Measurements from ENCODE around the gene ANKRD55.
"Not testable (repeated sequence)": the region's sequence is repeated elsewhere in the genome, so short reads cannot be mapped to it uniquely, and the experiment has no call there.

ANKRD55 gene

DNA sequence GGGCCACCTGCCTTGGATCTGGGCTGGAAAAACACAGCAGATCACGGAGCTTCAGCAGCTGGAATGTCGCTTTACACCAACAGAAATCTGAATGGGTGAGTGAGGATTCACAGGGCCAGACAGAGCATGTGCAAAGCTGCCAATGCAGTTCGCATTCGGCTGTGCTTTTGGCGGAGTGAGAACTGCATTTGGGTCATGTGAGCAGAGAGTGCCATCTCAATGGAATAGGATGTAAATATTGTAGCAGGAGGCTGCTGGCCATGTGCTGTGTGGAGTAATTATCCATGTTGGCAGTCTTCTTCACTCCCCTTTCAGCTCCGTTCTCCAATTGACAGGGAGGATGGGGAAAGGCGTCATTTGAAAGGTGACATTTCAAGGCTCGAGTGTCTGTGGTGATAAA is at the start of gene ANKRD55:
ANKRD55 (minus strand) TSS at position 101 of the 400 bp plus-strand sequence. CDS start 417 bp downstream, outside the sequence.
- DNase-seq, result no peak

DNA sequence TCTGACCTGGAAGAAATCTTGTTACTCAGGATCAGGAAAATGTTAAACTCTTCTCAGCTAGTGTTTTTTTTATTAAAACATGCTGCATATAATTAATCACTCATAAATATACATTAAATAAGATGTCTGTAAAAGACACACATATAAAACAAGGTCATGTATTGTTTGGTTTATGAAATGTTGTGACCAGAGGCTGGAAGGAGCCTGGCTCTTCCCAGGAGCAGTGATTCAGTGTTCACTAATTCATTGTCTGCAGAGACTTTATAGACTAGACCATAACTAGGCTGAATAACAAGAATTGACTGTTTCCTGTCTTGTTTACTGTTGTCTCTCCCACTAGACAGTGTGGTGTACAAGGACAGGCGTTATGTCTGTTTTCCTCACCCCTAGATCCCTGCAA is 49.1 kb upstream of the ANKRD55 start:
- DNase-seq, result no peak

DNA sequence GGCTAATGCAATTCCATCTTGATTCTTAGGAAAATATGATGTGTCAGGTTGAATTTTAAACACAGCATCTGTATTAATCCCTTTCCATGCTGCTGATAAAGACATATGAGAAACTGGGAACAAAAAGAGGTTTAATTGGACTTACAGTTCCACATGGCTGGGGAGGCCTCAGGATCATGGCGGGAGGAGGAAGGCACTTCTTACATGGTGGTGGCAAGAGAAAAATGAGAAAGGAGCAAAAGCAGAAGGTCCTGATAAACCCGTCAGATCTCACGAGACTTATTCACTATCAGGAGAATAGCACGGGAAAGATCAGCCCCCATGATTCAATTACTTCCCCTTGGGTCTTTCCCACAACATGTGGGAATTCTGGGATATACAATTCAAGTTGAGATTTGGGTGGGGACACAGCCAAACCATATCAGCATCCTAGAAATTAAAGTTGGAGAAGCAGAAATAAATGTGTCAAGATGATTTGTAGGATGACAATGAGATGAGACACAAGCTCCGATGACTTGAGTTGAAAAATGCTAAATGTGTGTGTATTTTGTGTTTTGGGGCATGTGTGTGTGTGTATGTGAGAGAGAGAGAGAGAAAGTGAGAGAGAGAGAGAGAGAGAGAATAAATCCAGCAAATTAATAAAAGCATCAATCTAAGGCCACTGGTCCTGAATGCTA is 48.5 kb upstream of the ANKRD55 start:
- no peak for DNase-seq

DNA sequence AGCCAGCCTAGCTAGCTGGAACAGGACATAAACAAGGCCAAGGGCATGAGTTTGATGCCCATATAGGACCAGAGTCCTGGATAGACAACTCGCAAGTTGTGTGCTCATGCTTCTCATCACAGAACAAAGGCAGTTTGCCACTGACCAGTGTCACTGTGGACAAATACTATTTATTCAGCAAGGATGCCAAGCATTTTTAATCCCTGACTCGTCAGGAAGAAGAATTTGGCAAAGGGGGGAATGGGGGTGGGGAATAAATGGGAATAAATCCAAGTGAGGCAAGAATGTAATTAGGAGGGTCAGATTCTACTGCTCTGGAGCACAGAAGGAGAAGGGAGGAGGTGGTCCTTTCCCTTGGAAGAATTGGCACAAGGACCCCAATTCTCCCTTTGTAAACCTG is 46.8 kb upstream of the ANKRD55 start:
- DNase-seq, result no peak

DNA sequence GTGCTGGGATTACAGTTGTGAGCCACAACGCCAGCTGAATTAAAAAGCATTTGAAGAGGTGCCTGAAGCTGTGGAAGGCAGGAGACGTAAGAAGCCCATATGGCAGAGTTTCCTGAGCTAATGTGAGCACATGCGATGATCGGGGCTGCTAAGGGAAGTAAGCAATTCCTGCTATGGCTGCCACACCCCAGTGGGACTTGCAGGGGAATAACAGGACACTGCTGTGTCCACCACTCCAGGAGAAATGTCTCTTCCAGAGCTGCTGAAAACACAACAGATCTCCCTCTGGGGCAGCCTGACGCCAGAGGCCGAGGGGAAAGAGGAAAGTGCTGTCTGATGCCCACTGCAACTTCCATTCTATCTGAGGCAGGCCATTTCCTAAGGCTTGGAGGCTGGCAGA is 46.2 kb upstream of the ANKRD55 start:
- no peak for DNase-seq

DNA sequence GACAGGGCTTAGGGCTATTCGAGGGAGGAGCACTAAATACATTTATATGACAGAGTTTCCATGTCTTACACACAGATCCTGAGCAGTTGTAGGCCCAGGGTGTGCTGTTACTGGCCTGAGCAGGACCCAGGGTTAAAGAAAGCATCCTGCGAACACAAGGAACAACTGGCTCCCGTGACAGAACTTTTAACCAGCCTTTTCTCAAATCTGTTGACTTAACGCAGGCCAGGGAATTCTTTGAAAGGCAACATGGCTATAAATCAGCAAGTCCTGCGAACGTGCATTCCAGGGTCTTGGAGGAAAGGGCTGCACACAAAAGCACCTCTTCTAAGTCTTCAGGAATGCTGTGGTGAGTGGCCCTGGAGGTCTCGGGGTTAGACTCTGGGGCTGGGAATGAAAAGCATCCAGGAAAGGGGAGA is 45.2 kb upstream of the ANKRD55 start:
- no peak for DNase-seq

DNA sequence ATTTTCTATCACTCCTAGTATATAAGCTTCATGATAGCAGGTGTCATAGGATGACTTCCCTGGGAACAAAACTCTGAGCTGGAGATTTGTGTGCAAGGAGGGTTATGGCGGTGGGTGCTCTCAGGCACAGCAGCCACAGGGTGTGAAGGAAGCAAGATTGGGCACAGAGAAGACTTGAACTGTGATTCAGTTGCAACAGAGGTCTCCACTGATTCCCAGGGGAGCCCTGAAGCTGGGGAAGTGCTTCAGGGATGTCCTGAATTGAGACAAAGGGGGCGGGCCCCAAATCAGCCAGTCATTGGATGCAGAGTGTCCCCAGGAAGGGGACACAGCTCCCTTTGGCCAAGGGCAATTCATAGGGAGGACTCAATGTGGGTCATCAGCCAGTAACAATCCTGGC is 44.4 kb upstream of the ANKRD55 start:
- DNase-seq, result no peak

DNA sequence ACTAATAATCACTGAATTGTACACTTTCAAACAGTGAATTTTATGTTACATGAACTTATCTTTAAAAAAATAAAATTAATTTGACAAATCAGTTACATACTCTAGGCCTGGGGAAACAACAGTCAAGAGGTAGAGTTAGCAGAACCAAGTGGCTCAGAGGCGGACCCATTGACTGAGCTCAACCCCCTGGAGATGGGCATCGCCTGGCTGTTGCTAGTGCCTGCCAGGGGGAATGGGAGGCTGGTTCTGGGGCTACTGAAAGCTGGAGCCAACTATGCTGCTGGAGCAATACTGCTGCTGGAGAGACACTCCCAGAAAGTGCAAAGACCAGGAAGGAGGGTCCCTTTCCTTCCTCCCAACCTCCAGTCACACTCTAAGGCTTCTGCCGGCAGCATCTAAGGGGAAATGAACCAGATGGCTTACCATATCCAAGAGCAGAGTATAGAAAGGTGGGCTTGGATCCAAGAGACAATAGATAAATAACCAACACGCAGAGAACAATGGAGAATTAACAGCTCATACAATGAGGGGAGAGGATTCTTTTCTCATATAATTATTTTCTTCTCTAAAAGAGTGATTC is 40.3 kb upstream of the ANKRD55 start:
- DNase-seq, result no peak

DNA sequence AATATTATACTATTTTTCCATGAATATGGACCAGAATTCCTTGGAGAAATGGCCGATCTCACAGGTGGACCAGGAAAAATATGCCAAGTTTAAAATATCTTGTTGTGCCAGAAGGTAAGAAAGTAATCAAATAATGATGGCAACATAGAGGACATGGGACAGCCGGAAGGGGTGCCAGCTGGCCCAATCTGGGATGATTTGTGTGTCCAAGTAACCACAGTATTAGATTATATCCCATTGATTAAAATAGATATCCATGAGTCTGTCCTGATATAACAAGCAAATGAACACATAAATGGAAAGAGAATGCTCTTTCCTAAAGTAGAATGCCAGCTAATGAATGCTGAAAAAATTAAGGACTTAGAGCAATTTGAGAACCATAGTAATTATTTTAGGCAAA is 39.6 kb upstream of the ANKRD55 start:
- DNase-seq, result no peak

DNA sequence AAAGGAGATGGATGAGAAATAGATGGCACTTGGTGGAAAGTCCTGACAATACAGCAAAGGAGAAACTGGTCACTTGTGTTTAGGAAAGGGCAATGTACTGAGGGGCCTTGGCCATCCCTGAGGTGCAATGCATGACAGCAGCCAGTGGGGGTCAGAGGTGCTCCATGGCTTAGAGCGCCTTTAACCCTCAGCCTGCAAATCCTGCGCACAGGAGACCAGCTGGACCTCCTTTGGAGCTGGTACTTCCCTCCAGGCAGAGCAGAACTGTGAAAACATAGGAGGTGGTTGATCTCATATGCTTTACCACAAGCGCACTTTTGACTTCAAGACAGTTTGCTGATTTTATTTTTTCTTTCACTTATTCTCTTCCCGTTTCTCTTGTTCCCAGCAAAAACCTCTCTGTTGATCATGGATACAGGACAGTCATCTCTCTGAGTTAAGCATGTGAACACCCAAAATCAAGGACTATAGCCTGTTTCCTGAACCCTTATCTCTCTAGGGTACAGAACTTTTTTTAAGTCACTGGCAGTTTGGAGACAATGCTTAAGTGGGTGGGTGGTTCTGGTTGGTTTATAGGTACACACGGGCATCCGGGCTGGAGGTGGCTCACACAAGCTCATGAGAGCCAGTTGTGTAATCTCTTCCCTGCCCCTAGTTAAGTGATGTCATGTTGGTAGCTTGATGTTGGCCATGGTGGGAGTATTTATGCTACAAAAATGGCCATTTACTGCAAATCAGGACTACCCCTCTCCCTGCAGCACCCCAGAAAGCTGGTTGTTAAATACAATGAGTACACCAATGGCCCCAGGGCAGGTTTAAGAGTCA is 37.6 kb upstream of the ANKRD55 start:
- DNase-seq, result peak; percentile 71

DNA sequence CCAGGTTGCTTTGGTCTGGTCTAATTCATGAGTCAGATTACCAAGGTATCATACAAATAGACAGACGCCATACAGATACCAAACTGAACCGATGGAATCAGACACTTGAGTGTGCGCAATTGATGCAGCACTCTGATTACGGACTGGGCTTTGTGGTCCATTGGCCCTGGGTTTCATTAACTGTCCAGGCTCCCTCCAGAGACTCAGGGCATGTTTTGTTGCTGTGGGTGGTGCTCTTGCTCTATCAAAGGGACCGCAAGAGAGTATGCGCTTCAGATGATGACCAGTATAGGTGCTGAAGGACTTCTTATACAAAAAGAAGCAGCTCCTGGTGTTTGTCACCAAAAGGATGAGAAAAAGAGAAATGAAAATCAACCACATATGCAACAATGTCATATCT is 36.9 kb upstream of the ANKRD55 start:
- no peak for DNase-seq

DNA sequence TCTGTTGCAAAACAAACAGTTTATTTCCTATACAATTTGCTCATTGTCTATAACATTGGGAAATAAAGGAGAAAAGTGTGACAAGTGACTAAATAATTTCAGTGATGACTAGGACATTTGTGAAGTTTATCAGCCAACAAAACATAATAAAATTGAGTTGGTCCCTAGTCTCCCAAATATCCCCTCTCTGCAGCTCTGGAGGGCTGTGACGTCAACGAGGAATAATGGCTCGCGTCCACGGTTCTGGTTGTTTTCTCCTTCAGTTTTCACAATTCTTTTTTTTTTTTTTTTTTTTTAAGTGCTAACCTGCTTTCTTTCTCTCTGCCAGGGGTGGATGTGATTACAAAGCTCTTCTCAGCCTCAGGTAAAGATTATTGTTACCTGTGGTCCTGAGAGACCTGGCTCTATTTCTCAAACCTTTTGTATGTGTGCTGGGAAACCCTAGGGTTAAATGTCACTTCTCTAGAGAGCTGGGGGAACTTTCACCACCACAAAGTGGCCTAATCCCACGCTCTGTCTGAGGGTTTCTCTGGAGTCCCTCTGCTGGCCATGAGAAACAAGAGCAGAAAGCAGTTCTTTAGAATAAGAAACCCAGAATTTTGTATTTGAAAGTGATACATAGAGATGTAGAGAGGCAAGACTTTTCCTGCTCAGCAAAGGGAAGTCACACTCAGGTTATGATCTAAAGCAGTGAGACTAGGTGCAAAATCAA is 36.2 kb upstream of the ANKRD55 start:
- DNase-seq, result no peak

DNA sequence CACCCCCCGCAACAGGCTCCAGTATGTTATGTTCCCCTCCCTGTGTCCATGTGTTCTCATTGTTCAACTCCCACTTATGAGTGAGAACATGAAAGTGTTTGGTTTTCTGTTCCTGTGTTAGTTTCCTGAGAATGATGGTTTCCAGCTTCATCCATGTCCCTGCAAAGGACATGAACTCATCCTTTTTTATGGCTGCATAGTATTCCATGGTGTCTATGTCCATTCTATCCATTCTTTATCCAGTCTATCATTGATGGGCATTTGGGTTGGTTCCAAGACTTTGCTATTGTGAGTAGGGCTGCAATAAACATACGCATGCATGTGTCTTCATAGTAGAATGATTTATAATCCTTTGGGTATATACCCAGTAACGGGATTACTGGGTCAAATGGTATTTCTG is 35.6 kb upstream of the ANKRD55 start:
- DNase-seq, result not testable (repeated sequence)

DNA sequence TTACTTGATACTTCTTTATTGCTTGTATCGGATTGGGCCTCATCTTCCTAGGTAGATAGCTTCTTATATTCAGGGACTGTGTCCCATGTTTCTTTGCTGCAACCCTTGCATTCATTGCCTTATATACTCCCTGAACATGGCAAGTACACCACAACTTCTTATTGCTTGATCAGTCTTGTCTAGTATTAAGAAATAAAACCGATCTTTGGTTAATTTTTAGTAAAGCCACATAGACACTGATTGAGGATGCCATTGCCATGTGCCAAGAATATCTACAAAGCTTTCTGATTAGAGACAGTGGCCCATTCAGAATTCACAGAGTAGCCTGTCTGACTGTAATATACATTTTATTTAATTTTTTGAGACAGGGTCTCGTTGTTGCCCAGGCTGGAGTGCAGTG is 34.7 kb upstream of the ANKRD55 start:
- no peak for DNase-seq

DNA sequence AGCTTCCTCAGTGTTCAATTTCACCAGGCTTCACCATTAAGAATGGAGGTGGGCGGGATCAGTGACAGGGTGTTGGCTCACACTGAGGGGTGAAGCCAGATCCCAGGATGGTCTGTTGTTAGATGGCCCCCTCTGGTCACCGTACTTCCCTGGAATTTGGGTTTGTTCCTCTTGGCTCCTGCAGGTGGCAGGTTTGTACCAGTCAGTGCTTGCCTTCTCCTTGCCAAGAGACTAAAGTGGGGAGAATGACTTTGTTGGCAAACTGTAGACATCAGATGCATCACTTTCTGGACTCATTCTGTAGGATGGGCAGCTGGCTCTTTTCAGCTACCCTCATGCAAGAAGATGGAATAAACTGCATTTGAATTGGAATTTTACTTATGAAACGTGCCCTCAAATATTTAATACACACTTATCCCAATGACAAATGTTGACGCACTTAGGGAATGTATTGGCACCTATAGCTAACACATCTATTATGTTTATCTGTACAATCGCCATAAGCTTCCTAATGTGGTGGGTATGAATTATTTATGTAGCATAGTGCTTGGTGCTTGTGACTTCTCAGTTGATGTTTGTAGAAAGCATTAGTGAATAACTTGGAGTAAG is 31.4 kb upstream of the ANKRD55 start:
- no peak for DNase-seq

DNA sequence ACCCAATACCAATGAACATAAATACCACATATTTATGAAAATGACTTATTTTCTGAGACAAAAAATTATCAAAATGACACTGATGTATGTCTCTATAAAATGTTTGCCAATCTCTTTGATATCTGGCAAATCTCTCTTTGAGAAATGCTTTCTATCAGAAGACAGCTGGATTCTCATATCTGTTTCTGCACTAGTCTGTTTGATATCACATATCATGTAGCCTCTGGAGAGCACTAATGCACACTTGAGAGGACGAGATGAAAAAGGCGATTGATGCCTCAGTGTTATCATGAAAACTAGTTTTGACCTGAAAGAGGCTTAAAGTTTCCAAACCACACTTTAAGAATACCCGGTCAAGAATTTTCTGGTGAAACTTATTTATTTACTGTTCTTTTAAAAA is 29.1 kb upstream of the ANKRD55 start:
- DNase-seq, result no peak

DNA sequence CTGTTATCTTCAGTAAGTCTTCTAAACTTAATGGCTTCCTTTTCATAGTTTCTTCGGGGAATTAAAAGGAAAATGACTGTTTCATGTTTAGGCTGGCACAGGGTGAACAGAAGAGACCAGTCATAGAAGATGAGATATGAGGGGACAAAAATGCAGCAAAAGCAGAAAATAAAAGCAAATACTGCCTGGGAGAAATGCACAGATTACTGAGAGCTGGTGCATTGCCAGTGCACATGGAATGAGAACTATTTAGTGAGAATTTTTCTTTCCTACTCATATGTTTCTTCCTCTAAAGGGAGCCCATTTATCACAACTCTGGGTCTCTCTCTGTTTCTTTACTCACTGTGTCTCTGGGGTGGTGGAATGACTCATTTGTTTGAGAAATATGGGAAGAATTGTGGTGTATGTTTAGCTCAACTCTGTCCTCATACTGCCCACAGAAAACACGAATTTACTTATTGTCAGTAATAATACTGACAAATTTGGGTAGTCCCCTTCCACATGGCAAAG is 25.9 kb upstream of the ANKRD55 start:
- DNase-seq, result no peak

DNA sequence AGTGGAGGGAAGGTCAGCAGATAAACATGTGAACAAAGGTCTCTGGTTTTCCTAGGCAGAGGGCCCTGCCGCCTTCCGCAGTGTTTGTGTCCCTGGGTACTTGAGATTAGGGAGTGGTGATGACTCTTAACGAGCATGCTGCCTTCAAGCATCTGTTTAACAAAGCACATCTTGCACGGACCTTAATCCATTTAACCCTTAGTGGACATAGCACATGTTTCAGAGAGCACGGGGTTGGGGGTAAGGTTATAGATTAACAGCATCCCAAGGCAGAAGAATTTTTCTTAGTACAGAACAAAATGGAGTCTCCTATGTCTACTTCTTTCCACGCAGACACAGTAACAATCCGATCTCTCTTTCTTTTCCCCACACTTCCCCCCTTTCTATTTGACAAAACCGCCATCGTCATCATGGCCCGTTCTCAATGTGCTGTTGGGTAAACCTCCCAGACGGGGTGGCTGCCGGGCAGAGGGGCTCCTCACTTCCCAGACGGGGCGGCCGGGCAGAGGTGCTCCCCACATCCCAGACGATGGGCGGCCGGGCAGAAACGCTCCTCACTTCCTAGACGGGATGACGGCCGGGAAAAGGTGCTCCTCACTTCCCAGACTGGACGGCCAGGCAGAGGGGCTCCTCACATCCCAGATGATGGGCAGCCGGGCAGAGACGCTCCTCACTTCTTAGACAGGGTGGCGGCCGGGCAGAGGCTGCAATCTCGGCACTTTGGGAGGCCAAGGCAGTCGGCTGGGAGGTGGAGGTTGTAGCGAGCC is 24.8 kb upstream of the ANKRD55 start:
- DNase-seq, result not testable (repeated sequence)

DNA sequence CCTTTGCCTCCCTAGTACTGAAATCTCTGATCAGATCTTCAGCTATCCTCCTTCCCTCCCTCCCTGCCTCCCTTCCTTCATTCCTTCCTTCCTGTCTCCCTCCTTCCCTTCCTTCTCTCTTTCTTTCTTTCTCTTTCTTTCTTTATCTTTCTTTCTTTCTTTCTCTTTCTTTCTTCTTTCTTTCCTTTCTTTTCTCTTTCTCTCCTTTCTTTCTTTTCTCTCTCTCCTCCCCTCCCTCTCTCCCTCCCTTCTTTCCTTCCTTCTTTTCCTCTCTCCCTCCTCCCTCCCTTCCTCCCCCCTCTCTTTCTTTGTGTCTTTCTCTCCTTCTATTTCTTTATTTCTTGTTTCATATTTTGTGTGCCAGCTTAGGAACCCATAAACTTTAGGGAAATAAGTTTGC is 23.9 kb upstream of the ANKRD55 start:
- DNase-seq, result no peak

DNA sequence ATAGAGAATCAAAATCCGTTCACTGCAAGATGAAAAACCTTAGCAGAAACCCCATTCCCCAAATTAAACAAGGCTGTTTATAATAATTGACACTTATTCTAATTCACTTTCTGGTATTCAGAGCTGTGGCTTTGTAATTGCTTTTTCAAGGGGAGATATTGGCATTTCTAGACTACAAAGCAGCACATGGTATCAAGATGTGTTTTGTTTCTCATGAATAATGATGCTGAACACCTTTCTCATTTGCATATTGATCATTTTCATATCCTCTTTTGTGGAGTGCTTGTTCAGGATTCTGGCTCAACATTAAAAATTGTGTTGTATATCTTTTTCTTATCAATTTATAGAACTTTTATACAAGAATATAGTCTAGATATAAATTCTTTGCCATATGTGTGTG is 22.4 kb upstream of the ANKRD55 start:
- DNase-seq, result no peak

DNA sequence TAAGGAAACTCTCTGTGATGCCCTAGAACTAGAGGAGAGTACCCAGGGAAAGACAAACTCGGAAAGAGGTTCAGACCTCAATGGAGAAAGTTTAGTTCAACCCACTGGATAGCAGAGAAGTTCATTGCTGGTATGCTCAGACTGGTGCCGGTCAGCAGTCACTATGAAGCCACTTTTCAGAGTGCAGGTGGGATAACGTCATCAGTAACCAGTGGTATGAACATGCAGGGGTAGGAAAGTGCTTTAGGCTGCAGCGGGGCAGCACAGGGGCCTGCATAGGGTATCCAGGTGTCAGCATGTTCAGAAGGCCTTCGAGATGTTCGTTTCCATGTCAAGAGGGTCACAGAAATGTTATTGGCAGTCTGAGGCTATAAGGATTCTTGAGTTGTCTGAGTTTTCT is 20.8 kb upstream of the ANKRD55 start:
- no peak for DNase-seq

DNA sequence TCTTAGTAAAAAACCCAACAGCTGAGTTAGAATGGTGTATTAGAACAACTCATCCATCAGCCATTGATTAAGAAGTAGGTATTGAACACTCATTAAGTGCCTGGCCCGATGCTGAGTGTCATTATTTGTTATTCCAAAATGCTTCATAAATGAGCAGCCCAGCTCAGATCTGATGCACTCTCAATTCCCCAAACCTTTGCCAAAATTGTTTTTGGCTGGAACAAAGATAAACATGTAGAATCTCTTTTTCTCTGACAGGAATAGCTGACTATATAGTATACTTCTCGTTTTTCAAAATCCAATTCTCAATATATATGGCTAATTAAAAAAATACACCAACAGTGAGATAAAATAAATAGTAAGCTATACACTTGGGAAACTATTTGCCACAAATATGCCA is 20.0 kb upstream of the ANKRD55 start:
- DNase-seq, result no peak
